GM18520 (cell line): ENCODE results near the gene N4BP2.
"Not testable (repeated sequence)": the region's sequence is repeated elsewhere in the genome, so short reads cannot be mapped to it uniquely, and the experiment has no call there.

Experiments used
- ATAC-seq: cut with Tn5 transposase; IDR thresholded peaks from one replicate; pipeline ENCODE4 v1.9.1; 2021; ENCODE audit not compliant: unreplicated experiment

N4BP2 gene

GRCh38 chr4:40056716-40057585, at the start of gene N4BP2:
Gene N4BP2 (plus strand): TSS chr4:40056850. CDS start chr4:40097341, 40,491 bp downstream.
- ATAC-seq: peak; percentile 39

GRCh38 chr4:40016007-40016406, 40.6 kb upstream of the N4BP2 start:
- no peak for ATAC-seq

DNA sequence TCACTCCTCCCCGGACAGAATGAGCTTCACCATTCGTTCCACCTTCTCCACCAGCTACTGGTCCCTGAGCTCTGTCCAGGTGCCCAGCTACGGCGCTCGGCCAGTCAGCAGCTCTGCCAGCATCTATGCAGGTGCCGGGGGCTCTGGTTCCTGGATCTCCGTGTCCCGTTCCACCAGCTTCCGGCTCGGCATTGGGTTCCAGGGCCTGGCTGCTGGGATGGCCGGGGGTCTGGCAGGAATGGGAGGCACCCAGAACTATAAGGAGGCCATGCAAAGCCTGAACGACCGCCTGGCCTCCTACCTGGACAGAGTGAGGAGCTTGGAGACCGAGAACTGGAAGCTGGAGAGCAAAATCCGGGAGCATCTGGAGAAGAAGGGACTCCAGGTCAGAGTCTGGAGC, 36.4 kb upstream of the N4BP2 start:
- no peak for ATAC-seq

DNA sequence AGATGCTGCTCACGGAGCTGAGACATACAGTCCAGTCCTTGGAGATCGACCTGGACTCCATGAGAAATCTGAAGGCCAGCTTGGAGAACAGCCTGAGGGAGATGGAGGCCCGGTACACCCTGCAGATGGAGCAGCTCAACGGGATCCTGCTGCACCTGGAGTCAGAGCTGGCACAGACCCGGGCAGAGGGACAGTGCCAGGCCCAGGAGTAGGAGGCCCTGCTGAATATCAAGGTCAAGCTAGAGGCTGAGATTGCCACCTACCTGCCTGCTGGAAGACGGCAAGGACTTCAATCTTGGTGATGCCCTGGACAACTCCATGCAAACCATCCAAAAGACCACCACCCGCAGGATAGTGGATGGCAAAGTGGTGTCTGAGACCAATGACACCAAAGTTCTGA, 35.5 kb upstream of the N4BP2 start:
- not testable (repeated sequence) for ATAC-seq

- not testable (repeated sequence) for ATAC-seq
These were observed 32.6 kb upstream of the N4BP2 start for GRCh38 chr4:40024049-40024448.

DNA sequence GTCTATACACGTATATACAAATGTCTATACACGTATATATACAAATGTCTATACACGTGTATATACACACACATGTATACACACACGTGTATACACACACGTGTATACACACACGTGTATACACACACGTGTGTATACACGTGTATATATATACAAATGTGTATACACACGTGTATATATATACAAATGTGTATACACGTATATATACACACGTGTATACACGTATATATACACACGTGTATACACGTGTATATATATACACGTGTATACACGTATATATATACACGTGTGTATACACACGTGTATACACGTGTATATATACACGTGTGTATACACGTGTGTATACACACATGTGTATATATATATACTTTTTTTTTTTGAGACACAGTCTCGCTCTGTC, 23.9 kb upstream of the N4BP2 start:
- ATAC-seq: no peak

- no peak for ATAC-seq
These were observed 23.0 kb upstream of the N4BP2 start for GRCh38 chr4:40033613-40034012.

GRCh38 chr4:40038977-40039376, 17.7 kb upstream of the N4BP2 start:
- ATAC-seq: no peak

DNA sequence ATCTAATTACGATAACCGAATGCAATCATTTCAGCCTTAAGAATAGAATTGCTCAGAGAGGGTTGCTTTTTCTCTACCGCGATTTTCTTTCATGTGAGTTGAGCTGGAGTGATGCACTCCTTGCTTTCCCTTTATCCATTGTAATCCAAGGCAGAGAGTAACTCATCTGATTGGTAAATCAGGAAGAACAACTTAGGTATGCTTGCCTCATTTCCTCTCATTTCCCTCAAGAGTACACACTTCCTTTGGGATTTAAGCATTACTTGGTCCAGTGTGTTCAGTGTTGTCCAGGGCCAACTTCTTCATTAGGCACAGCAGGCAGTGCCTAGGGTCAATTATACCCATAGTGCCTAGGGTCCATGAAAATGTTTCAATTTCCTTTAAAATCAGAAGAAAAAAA, 15.7 kb upstream of the N4BP2 start:
- no peak for ATAC-seq

DNA sequence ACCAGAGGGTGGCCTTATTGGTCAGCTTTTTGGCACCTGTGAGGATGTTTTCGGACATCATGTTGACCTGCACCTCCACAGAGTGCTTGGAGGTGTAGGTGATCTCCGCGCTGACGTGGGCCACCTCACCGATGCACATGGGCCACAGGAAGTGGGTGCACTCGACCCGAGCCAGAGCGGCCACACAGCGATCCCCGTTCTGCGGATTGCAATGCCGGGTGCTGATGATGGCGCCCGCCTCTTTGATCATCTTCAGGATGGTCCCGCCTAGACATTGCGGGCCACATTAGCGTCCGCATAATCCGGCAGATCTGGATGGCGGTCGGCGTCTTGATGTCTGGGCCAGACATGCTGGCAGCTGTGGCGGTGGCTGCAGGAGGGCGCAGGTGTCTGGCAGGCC, 12.9 kb upstream of the N4BP2 start:
- ATAC-seq: no peak

GRCh38 chr4:40046311-40046980, 10.2 kb upstream of the N4BP2 start:
- no peak for ATAC-seq

GRCh38 chr4:40053161-40053560, 3.5 kb upstream of the N4BP2 start:
- ATAC-seq: no peak

DNA sequence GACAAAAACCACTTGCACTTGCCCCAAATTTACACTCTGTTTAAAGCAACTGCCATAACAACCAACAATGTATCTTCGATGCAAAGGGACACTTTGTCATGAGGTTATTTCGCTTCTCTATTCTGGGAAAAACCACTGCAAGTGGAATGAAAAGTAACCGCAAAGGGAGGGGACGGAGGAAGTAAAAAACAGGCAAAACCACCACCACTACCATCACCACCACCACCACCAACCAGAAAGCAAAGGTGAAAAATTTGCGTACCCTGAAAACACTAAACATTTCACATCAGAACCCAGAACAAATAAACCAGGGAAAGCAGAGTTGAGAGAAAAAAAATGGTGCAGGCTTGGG, 1.2 kb upstream of the N4BP2 start:
- ATAC-seq: no peak

- no peak for ATAC-seq
These were observed 561 bp upstream of the N4BP2 start for GRCh38 chr4:40055863-40056715.

DNA sequence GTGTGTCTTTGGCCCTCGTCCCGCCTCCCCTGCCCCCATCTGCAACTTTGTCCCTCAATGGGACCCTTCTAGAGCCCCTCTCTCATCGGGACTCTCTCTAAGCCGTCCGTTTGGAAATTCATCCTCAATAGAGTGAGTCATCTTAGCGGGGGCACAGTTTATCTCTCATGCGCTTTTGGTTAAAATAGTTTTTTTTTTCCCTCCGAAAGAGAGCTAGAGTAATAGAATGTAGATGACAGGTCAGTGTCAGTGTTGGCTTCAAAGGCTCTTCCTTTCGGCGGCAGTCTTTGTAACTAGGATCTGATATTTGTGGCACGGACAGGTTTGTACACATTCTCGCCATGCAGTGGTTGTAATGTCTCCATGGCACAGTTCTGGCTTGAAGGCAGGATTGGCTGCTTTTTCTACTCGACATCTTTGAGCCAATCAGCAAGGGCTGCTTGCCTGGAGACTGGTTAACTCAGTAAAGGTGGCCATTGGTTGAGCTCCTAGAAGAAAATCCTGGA, 989 bp downstream of the N4BP2 start:
- ATAC-seq: peak; percentile 70

- ATAC-seq: no peak
These were observed 1.5 kb downstream of the N4BP2 start for GRCh38 chr4:40058121-40058520.

GRCh38 chr4:40058854-40059253, 2.2 kb downstream of the N4BP2 start:
- ATAC-seq: no peak

DNA sequence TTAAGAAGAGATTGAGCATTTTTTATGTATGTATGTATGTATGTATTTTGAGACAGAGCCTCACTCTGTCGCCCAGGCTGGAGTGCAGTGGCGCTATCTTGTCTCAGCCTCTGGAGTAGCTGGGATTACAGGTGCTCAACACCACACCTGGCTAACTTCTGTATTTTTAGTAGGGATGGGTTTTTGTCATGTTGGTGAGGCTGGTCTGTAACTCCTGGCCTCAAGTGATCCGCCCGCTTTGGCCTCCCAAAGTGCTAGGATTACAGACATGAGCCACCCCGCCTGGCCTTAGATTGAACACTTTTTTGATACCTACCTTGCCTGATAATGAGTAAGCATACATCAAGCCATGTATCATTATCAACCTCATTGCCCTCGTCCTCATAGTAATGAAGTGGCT, 2.7 kb downstream of the N4BP2 start:
- no peak for ATAC-seq

GRCh38 chr4:40065010-40065409, 8.4 kb downstream of the N4BP2 start:
- ATAC-seq: no peak

DNA sequence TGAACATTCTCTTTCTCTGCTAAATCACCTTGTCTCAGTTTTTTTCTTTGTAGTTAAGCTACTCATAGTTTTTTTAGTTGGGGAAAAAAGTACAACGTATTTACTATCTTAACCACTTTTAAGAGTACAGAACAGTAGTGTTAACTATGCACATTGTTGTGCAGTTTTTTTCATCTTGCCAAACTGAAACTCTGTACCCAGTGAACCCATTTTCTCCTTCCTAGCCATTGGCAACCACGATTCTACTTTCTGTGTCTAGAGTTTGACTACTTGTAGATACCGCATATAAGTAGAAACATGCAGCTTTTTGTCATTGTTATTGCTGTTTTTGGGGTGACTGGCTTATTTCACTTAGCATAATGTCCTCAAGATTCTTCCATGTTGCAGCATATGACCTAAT, 10.0 kb downstream of the N4BP2 start:
- ATAC-seq: no peak

DNA sequence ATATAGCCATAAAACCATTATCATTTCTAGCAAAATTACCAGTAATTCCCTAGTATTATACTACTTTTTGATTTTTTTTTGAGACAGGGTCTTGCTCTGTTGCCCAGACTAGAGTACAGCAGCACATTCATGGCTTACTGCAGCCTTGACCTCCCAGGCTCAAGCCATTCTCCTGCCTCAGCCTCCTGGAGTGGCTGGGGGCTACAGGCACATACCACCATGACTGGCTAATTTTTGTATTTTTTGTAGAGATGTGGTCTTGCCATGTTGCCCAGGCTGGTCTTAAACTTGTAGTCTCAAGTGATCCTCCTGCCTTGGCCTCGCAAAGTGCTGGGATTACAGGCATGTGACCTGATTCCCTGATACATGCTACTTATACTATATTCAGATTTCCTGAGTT, 13.7 kb downstream of the N4BP2 start:
- ATAC-seq: no peak
